Activated T-helper 9 cell treated with anti-CD3 and anti-CD28 coated beads, Interleukin-2, amount 50 U/mL, for 16 hours (primary cell): ENCODE results near the gene SNRPN.
A peak's percentile ranks its signal among the peaks of the same experiment; 100 is the strongest.
"Not testable (repeated sequence)": the region's sequence is repeated elsewhere in the genome, so short reads cannot be mapped to it uniquely, and the experiment has no call there.

Experiments used
- DNase-seq: peaks from one replicate; pipeline ENCODE4 v3.0.0-alpha.2; 2020; ENCODE audit warnings: low read depth

SNRPN gene

GRCh38 chr15:24954783-24955530 lies at the start of gene SNRPN, which contains the start of gene SNURF:
Gene SNRPN, plus strand, starts transcription at chr15:24954987. Its CDS starts 19,467 bp downstream, at chr15:24974454.
Gene SNURF, plus strand, starts transcription at chr15:24954987. Its CDS starts 62 bp downstream, at chr15:24955049.
- DNase-seq: peak; percentile 41

- no peak for DNase-seq
Measured at GRCh38 chr15:24916305-24917009, 38.3 kb upstream of the SNRPN start.

- no peak for DNase-seq
Measured at GRCh38 chr15:24917431-24917830, 37.4 kb upstream of the SNRPN start.

GRCh38 chr15:24919446-24919845 lies 35.3 kb upstream of the SNRPN start:
- no peak for DNase-seq

- DNase-seq: not testable (repeated sequence)
Measured at GRCh38 chr15:24922781-24923180, 32.0 kb upstream of the SNRPN start.

GRCh38 chr15:24924153-24924552 lies 30.6 kb upstream of the SNRPN start:
- DNase-seq: no peak

GRCh38 chr15:24924621-24925020 lies 30.2 kb upstream of the SNRPN start:
- DNase-seq: no peak

GRCh38 chr15:24931874-24932732 lies 22.7 kb upstream of the SNRPN start:
- DNase-seq: not testable (repeated sequence)

GRCh38 chr15:24933716-24934115 lies 21.1 kb upstream of the SNRPN start:
- no peak for DNase-seq

- not testable (repeated sequence) for DNase-seq
Measured at GRCh38 chr15:24938224-24938623, 16.6 kb upstream of the SNRPN start.

GRCh38 chr15:24940236-24940635 lies 14.6 kb upstream of the SNRPN start:
- DNase-seq: no peak

- no peak for DNase-seq
Measured at GRCh38 chr15:24943361-24943760, 11.4 kb upstream of the SNRPN start.

GRCh38 chr15:24944954-24945353 lies 9.8 kb upstream of the SNRPN start:
- DNase-seq: no peak

- no peak for DNase-seq
Measured at GRCh38 chr15:24945711-24946110, 9.1 kb upstream of the SNRPN start.

- DNase-seq: no peak
Measured at GRCh38 chr15:24948495-24948894, 6.3 kb upstream of the SNRPN start.

GRCh38 chr15:24955531-24955921 lies 739 bp downstream of the SNRPN start:
- DNase-seq: peak; percentile 1

GRCh38 chr15:24956111-24956838 lies 1.5 kb downstream of the SNRPN start:
- peak; percentile 32 for DNase-seq

- no peak for DNase-seq
Measured at GRCh38 chr15:24957691-24958090, 2.9 kb downstream of the SNRPN start.

GRCh38 chr15:24961967-24962366 lies 7.2 kb downstream of the SNRPN start:
- no peak for DNase-seq

- no peak for DNase-seq
Measured at GRCh38 chr15:24962880-24963279, 8.1 kb downstream of the SNRPN start.

GRCh38 chr15:24966364-24967103 lies 11.7 kb downstream of the SNRPN start:
- no peak for DNase-seq
